A549 (cell line): ENCODE measurements around the gene ZNF428.

Experiments
- BCL3 ChIP-seq: fragments of >200 bp; sonication (Bioruptor Twin); formaldehyde crosslinking; IDR thresholded peaks from 3 replicates; pipeline ENCODE4 v1.6.1; 2016
- POLR2A ChIP-seq: IDR thresholded peaks from 2 replicates; pipeline ENCODE4 v1.6.1; 2012; ENCODE audit warnings: mild to moderate bottlenecking, low read length

- TF ChIP-seq BCL3 (no peak), POLR2A (no peak)
These were observed 21.0 kb upstream of the ZNF428 start for GRCh38 chr19:43640424-43640757.
